GM06990 (cell line): Measurements from ENCODE around the gene GABBR2.

Experiments used
- DNase-seq: peaks from one replicate; pipeline ENCODE4 v3.0.0-alpha.2; 2011; ENCODE audit not compliant: insufficient read length; ENCODE audit errors: extremely low read depth
- H3K27me3 ChIP-seq: replicated peaks from 2 replicates; pipeline ENCODE4 v1.6.0; 2011; ENCODE audit warnings: low read length; ENCODE audit not compliant: control insufficient read depth, insufficient read depth
- H3K36me3 ChIP-seq: 2 replicates; pipeline ENCODE4 v1.5.1; 2011; ENCODE audit warnings: low read length; ENCODE audit not compliant: control insufficient read depth, insufficient read depth
- H3K4me3 ChIP-seq: replicated peaks from 2 replicates; pipeline ENCODE4 v1.5.1; 2011; ENCODE audit warnings: low read depth, mild to moderate bottlenecking, control low read depth, low read length
- TF ChIP-seq, protein P1 (sequence below): IDR thresholded peaks from 2 replicates; pipeline ENCODE4 v1.5.1; 2011; ENCODE audit warnings: low read length, control low read depth, mild to moderate bottlenecking, inconsistent platforms; ENCODE audit not compliant: insufficient read depth, poor library complexity, severe bottlenecking

GABBR2 gene

DNA sequence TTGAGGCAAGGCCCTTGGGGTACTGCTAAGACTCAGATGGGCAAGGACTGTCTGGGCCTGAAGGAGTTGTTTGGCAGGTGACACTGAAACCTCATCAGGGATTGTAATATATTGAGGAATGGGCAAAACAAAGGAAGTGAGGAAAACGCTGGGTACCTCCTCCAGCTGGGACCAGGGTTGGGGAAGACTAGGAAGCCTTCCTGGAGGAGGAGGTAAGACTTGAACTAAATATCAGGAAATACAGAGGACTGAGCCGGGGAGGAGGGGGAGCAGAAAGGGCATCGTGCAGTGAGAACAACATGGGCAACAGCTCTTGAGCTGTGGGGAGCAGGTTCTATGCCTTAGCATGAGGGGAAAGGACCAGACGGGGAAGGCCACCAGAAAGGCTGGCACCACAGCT lies 144.0 kb downstream of the GABBR2 start:
- DNase-seq = no peak
- Histone ChIP-seq H3K27me3 (no peaks in the 10 kb centered on the region), H3K36me3 (no peaks in the 10 kb centered on the region), H3K4me3 (no peak overlapping the region)
- TF ChIP-seq, protein P1, sequence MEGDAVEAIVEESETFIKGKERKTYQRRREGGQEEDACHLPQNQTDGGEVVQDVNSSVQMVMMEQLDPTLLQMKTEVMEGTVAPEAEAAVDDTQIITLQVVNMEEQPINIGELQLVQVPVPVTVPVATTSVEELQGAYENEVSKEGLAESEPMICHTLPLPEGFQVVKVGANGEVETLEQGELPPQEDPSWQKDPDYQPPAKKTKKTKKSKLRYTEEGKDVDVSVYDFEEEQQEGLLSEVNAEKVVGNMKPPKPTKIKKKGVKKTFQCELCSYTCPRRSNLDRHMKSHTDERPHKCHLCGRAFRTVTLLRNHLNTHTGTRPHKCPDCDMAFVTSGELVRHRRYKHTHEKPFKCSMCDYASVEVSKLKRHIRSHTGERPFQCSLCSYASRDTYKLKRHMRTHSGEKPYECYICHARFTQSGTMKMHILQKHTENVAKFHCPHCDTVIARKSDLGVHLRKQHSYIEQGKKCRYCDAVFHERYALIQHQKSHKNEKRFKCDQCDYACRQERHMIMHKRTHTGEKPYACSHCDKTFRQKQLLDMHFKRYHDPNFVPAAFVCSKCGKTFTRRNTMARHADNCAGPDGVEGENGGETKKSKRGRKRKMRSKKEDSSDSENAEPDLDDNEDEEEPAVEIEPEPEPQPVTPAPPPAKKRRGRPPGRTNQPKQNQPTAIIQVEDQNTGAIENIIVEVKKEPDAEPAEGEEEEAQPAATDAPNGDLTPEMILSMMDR = no peak

DNA sequence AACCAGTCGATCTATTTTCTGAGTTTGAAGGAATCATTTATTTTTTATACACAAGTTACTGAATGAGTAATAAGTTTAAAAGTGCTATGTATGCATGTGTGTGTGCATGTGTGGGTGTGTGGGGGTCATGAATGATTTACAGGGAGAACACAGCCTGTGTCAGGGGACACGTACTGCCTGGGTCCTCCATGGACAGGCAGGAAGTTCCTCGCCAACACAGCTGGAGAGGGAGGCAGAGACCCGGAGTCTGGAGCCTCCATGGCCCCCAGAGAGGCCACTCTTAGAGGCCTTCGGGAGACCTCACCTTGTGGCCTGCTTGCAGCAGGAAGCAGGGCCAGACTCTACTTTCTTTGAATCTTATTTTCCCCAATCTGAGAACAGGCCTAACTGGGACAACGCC lies 144.7 kb downstream of the GABBR2 start:
- H3K36me3 ChIP-seq = no peaks in the 10 kb centered on the region
- TF ChIP-seq, protein P1 = no peak
- H3K27me3 ChIP-seq = no peaks in the 10 kb centered on the region
- H3K4me3 ChIP-seq = no peak overlapping the region
- no peak for DNase-seq

DNA sequence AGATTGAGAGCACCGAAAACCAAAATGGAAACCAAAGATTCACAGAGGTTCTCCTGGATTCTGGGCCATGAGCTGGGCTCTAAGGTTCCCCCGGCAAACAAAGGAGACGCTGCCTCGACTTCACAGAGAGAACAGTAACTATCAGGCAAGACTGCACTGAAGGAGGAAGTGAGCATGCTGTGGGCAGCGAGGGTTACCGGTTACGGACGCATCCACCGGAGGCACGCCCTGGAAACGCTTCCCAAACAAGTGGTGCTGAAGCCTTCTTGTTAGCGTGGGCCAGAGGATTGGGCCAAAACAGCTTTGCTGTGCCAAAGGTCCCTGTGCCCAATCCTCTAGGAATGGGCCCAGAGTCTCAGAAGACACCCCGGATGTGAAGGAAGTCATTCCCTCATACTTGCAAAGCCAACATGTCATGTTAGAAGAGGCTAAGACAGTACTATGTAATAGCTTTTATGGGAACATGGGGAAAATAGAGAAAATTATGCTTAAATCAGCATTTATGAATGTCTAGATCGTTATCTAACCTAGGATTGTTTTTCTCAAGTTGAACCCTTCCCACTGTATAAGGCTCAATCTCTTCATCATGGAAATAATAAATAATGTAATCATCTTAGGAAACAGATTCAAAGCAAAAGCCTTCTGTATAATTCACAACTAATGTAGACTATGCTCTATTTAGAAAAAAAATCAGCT lies 145.4 kb downstream of the GABBR2 start:
- no peak for DNase-seq
- H3K4me3 ChIP-seq = no peak overlapping the region
- H3K27me3 ChIP-seq = no peaks in the 10 kb centered on the region
- H3K36me3 ChIP-seq = no peaks in the 10 kb centered on the region
- TF ChIP-seq, protein P1 = no peak

DNA sequence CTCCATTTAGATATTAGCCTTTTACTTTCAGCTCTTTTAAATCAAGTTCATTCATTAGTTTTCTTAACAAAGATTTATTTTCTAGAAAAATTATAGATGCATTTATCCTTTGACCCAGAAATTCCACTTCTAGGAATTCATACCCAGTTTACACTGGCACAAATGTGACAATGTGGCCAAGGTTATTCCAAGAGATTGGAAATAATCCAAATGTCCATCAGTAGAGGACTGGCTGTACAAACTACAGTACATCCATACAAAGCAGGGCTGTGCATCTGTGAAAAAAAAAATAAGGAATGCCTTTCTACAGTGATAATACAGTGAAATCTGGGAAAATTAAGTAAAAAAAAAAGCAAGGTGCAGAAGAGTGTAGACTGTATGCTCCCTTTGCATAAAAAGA lies 149.2 kb downstream of the GABBR2 start:
- no peak overlapping the region for H3K4me3 ChIP-seq
- no peaks in the 10 kb centered on the region for H3K36me3 ChIP-seq
- DNase-seq = no peak
- no peaks in the 10 kb centered on the region for H3K27me3 ChIP-seq
- TF ChIP-seq, protein P1 = no peak

DNA sequence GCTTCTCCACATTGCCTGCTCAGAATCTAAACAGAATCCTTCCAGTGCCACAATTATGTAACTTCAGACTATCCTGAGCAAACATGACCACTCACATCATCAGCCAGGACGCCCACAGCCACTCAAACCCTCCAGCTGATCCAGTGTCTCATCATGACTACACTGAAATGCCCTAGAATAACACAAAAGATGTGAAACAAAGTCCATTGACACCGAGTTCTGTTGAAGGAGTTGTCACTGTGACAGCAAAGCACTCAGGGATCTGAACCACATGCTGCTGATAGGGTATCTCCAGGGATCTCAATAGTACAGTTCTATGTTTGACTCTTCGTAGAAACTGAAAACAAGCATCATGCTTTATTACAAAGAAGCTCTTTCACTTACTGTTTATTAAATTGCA lies 150.2 kb downstream of the GABBR2 start:
- no peaks in the 10 kb centered on the region for H3K36me3 ChIP-seq
- TF ChIP-seq, protein P1 = no peak
- H3K4me3 ChIP-seq = no peak overlapping the region
- H3K27me3 ChIP-seq = no peaks in the 10 kb centered on the region
- no peak for DNase-seq

DNA sequence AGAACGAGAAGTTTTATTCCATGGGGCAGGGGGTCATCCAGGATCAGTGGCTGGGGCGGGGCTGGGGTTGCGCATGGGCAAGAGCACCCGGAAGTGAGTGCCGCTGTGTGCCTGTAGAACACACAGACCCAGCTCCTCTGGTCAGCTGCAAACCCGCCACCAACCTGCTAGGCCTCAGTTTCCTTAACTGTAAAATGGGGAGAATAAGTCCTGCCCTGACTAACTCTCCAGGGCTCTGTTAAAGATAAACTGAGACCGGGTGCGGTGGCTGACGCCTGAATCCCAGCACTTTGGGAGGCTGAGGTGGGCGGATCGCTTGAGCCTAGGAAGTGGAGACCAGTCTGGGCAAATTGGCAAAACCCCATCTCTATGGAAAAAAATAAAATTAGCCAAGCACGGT lies 152.2 kb downstream of the GABBR2 start:
- DNase-seq = no peak
- Histone ChIP-seq H3K4me3 (no peak overlapping the region), H3K36me3 (no peaks in the 10 kb centered on the region), H3K27me3 (no peaks in the 10 kb centered on the region)
- TF ChIP-seq, protein P1 = no peak
